ENCODE data around the gene MKS1.

MKS1 gene

DNA sequence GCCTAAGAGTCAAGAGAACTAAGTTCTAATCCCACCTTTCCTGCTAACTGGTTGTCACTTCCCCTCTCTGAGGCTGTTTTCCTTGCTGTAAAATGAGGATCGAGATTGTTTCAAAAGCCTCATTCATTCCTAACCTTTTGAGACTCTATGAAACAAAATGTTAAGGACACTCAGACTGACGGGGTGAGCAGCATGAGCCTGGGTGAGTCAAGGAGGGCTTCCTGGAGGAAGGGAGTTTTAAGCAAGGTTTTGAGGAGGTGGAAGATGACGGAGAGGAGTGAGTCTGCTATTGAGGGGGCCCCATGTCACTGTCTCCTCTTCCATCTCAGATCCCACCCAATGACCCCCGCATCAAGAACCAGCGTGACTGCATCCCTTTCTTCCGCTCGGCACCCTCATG is 22.4 kb downstream of the MKS1 start:
- DNase-seq = no peak

DNA sequence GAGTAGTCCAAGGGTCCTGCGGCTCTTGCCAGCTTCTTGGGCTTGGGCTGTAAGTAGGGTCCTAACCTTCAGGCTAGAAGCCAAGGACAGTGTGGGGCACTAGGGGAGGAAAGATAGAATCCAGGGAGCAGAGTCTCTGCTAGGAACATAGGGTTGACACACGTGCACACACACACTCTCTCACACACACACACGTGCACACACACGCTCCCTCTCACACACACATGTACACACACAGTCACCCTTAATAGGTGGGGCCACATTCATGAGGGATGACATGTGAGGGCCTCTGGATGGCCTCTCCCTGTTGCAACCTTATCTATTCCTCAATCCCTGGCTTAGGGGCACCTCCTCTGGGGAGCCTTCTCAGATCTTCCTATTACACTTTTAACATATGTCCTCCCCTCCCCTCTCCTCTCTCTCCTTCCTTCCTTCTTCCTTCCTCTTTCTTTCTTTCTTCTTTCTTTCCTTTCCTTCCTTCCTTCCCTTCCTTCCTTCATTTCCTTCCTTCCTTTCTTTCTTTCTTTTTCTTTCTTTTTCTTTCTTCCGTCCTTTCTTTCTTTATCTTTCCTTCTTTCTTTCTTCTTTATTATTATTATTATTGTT is 23.4 kb downstream of the MKS1 start:
- DNase-seq = no peak

DNA sequence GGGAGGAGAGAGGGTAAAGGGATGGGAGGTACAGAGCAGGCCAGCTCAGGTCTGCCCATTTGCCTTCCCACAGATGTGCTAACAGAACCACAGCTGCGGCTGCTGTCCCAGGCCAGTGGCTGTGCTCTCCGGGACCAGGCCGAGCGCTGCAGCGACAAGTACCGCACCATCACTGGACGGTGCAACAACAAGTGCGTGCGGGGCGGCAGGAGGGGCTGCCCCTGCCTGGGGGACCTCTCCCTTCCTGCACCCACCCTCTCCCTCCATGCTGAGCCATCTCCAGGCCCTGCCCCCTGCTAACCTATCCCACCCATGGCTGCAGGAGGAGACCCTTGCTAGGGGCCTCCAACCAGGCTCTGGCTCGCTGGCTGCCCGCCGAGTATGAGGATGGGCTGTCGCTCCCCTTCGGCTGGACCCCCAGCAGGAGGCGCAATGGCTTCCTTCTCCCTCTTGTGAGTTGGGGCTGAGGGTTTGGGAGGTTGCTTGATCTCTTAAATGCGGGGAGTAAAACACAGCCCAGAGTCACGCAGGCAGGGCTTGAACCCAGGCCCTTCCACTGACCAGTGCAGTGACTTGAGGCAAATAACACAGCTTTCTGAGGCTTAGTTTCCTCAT is 25.3 kb downstream of the MKS1 start:
- no peak for DNase-seq

DNA sequence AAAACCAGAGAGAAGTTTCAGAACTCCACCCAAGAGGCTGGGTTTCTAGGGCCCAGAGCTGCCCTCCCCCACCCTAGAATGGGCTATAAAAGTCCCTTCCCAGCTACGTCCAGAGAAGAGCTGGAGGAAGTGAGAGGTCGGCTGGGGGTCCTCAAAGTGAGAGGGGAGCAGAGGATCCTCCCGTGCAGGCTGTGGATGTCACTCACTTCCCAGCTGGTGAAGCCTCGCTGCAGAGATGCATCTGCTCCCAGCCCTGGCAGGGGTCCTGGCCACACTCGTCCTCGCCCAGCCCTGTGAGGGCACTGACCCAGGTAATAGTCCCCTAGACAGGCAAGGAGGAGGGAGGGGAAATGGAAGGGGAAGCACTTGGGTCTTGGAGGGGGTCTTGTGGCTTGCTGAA is 26.4 kb downstream of the MKS1 start, which contains the start of gene EPX:
EPX (plus strand) TSS at position 115 of the 400 bp plus-strand sequence; CDS start at position 236, 121 bp downstream.
- no peak for DNase-seq

DNA sequence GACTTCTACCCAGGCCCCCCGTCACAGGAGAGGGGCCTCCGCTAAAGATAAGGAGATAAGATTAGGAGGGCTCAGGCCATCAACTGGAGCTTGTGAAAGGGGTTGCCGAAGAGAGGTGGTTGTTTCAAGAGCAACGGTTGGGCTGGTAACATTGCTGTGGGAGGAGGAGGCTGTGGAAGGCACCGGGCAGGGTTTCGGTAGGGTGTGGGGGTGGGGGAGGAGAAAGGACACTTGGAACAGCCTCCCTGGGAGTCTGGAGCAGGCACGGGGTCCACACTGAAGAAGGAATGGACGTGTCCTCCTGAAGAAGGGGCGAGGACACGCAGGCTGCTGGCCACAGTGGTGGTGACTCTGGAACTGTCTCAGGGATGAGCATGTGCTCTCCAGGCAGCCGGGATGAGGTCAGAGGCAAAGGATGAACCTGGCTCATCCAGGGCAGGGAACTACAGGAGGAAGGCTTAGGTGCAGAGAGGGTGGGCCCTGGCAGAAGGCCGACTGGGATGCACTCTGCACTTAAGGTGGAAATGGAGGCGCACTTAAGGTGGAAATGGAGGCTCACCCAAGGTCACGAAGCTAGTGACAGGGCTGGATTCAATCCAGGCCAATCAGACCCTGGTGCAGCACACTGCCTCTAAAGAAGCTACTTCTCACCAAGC is 27.7 kb downstream of the MKS1 start:
- DNase-seq = no peak

DNA sequence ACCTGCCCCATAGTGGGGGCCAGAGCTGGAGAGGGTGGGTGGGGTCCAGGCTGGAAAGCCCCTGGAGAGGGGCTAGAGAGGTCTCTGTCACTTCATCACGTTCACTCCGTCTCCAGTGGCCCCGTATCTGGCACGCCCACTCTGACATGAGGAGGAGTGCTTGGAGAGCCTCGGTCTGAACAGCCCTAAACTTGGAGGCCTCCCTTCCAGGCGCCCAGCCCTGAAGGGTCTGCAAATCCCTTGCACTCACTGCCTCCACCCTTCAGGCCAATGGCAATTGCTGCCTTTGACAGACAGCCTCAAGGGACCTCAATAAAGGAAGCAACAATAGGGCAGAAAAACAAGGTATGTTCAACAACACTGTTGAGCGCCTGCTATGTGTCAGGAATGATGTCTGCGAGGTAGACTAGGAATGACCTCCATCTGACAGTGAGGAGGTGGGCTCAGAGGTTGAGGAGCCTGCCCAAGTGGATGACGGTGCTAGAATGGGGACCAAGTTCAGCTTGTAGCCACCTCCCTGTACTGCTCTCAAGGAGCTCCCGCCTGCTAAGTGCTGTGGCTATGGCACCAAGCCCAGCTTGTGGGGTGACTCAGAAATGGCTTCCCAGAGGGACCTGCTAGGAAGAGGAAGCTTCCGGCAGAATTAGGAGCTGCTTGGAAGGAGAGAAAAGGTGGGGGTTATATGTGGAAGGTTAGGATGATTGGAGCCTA is 29.5 kb downstream of the MKS1 start:
- no peak for DNase-seq

DNA sequence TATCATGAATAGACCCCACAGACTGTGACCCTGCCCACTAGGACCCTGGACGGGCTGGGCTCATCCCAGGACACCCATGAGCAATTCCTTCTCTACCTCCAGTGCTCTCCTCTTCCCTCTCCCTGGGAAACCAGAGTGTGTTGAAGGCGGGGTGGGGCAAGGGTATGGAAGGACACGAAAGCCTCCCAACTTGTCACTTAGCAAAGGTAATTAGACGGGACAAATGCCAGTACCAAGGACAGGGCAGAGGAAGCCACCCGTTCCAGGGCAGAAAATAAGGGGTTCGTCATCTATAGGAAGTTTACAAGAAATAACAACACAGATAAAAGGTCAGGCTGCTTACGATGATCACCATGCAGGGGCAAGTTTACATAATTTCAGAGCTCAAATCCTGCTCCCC is 31.4 kb downstream of the MKS1 start:
- DNase-seq = no peak

DNA sequence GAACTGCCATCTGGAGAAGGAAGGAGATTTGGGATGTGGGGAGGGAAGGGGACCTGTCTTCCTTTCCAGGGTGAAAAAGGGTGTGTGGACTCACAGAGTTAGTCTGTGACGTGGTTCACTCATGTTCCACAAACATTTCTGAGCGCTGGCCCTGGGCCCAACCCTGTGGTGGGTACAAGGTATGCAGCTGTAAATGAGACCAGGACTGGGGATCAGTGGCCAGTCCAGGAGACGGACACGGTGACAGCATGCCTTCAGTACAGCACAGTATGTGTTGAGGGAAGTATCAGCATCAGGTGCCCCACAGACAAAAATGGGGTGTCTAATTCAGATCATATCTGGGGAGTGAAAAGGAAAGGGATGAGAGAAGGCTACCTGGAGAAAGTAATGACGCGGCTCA is 32.0 kb downstream of the MKS1 start:
- DNase-seq = no peak

DNA sequence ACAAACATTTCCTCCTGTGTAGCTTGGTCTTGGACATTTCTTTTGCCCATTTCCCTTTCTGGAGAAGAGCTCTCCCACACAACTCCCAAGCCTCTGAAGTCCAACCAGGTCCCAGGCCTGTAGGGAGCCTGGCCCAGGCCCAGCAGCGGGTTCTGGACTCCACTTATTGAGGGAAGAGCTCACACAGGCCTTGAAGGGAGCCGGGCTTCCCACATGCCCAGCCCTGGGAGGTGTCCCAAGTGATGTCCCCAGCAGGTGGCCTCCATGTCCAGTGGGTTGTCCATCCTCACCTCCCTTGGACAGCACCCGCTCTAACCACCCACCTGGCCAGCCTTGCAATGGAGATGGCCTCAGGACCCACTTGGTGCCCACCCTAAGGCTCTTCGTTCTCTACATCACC is 32.5 kb downstream of the MKS1 start:
- no peak for DNase-seq

DNA sequence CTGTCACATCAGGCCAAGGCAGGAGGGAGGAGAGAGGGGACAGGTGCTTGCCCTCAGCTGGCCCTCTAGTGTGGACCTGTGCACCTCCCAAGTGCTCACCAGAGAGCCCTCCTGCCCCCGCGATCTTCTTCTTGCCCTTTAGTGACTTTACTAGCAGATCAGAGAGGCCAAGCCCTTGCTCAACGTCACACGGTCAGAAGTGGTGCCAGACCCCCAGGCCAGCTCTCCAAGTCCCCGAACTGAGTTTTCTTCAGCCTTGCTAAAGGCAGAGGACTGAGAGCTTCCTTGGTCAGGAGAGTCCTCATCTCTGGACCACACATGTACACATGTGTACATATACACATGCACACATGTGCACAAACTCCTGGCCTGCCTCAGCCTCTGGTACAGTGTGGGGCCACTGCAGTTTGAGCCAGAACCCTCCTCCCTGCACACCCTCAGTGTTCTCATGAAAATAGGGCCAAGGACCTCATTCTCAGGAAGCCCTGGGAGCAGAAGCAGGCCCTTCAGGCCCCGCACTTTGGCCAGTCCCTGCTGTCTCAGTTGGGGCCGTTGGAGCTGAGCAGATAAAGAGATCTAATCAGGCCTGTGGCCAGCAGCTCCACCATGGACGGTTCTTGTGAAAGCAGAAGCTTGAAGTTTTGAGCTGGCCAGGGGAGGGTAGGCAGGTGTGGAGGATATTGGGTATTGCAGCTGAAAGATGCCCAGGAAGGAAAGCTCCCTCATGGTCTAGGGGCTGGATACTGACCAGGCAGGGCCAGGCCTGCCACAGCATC is 33.9 kb downstream of the MKS1 start:
- peak; percentile 28 for DNase-seq

DNA sequence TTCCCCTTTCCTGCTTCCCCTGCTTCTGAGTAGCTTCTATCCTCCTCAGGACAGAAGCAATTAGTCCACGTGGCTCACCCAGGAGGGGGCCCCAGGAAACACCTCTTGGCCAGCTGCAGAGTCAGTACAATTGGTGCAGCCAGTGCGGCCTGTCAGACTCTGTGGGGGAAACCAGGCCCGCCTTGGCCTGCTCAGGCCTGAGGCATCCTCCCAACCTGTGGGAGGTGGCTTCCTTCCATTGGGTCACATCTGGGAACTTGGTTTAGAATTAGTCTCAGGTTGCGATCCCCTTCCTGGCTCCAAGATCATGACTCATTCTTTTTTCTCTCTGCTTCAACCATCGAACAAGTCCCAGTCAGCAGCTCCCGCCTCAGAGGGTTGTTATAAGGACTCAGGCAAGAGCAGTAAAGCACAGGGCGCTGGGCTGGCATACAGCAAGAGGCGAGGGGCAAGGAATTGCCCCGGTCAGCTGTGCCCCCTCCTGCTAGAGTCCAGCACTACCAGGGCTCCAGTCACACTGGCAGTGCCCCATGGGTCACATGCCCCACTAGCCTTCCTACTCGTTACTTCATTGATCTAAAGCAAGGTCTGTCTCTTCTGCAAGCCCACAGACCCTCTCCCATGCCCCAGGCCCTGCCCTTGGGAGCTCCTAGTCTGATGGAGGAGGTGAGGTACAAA is 34.6 kb downstream of the MKS1 start:
- peak; percentile 45 for DNase-seq

DNA sequence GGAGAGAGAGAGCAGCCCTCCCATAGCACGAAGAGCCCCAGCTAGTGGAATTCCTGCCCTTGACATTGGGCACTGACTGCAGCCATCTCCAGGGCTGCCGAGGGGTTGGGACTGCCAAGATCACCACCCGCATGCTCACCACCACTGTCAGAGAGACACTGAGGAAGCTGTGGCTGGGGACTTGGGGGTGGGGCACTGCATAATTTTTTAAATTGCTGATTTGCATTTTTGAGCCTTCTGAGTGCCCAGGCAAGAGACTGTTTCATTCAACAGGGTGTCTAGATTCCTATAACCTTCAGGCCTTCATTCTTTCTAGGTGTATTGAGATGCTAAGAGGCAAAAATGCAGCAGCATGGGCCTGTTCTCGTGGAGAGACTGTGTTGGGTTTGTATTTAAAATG is 35.5 kb downstream of the MKS1 start:
- DNase-seq = peak; percentile 9

DNA sequence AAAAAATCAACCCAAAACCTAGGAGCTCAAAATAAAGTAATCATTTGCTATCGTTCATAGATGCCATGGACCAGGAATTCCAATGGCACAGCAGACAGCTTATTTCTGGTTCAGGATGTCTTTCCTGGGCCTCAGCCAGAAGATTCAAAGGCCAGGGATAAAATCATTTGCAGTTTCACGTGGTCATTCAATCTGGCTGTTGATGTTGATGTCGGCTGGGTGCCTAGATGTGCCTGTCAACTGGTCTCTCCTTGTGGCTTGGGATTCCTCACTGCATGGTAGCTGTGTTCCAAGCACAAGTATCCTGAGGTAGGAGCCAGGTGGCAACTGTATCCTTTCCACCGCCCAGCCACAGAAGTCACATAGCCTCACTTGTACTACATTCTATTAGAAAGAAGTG is 37.3 kb downstream of the MKS1 start:
- DNase-seq = peak; percentile 33

DNA sequence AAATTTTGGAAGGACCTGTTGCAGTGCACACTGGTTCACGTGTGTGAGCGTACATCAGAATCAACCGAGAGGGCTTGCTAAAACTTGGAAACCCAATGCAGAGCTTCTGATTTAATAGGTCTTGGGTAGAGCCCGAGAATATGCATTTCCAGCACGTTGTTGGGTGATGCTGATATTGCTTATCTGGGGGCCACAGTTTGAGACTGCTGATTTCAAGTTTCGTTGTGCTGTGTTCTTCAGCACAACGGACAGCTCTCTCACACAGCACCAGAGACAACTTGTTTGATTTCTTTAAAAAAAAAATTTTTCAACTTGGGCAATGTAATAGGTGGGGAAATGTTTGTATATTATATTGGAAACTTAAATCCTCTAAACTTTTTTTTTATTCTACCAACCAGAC is 42.9 kb downstream of the MKS1 start:
- no peak for DNase-seq

DNA sequence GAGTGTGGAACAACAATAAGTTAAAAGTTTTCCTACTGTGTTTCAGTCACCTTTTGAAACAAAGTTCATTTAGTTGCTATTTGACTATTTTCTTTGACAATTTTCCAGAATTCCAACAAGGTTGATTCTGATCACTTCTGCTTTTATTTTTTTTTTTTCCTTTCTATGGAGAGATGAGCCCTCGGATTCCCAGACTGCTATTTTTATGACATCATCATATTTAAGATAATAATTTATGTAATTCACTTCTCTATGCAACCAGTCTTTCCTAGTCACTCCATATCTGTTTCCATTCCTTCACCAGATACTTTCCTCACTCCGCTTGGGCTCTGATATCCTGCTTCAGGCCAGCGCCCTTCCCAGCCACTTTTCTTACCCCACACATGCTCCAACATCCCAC is 44.2 kb downstream of the MKS1 start:
- DNase-seq = no peak

DNA sequence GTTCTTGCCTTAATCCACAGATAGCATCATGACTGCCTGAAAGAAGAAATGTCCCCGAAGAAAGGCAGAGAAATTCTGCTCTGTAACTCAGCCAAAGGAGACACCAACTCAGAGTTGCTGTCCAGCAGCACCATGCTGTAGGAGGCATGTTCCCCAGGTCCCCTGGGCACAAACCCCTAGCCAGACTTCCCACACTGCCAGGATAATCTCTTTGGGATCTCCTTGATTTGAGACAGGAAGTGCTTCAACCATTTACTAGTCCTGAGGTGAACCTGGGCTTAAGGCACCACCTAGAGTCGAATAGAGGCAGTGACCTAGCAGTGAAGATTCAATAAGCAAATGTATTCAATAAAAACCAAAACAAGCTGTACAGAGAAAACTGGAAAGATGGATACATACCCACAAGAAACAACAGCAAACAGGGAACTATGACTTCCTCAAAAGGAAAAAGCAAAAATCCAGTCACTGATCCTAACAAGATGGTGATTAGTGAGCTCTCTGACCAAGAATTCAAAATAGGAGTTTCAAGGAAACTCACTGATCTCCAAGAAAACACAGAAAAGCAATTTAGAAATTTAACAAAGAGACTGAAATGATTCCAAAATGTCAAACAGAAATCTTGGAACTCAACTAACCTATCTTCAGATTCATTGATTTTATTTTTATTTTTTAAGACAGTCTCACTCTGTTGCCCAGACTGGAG is 46.5 kb downstream of the MKS1 start:
- DNase-seq = peak; percentile 68

DNA sequence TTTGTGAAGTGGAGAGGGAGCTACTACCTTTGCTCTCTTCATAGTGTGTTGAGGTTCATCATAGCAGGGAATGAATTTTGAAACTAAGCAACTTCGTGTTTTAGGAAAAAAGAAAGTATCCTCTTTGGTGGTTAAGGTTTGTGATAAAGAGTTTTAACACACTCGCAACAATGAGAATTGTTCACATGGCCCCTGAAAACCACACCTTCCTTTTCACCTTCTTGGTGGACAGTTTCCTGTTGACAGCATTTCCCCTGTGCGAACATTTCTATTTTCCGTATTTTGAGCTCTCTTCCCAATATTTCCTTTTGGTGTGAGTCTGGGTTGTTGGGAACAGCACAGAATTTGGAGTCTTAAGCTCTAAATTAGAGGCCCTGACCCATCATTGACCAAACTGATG is 48.4 kb downstream of the MKS1 start:
- no peak for DNase-seq

DNA sequence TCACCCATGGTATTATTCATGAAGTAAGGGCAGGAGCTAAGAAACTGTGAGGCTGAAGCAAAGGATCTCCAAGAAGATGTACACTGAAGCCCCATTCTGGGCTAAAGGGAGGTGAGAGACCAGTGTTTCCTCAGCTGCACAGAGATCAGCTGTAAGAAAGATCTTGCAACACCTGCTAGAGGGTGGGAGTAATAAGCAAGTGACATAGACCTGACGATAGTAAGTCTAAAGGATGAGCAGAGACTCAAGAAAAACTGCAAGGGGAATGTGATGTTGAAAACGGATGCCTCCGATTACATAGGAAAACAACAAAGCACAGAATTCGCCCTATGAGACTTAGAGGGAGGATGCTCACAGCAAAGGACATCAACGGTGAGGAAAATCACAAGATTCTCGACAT is 52.4 kb downstream of the MKS1 start, which contains the start of gene OR4D2:
OR4D2 (plus strand) TSS at position 301 of the 400 bp plus-strand sequence. CDS start 2,674 bp downstream, outside the sequence.
- no peak for DNase-seq

DNA sequence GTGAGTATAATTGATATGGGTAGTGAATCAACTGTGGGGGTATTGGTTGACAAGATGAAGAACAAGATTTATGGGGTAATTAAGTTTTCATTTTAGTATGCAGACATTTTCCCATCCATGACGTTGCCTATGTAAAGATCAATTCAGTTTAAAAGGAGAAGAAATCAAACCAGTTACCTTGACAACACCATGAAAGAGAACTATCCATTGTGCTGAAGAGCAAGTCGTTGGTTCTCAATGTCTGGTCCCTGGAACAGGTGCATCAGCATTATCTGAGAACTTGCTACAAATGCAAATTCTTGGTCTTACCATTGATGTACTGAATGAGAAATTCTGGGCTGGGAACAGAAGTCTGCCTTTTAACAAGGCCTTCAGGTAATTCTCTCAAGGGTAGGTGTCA is 53.1 kb downstream of the MKS1 start:
- DNase-seq = no peak

DNA sequence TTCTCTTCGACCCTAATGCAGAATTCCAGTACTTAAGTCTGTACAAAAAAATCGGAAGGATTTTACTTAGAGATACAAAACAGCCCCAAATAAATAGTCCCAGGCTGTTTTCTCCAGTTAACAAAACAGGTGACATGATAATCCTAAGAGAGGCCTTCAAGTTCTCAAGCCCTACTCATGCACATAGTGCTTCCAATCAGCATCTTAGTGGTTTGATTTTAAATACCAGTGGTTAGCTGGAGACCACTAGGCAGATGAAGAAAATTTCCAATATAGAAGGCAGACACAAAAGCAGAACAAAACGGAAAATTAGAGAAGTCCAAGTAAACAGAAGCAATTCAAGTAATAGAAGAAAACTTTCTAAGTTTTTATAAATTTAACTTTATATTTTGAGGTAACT is 57.5 kb downstream of the MKS1 start:
- no peak for DNase-seq

DNA sequence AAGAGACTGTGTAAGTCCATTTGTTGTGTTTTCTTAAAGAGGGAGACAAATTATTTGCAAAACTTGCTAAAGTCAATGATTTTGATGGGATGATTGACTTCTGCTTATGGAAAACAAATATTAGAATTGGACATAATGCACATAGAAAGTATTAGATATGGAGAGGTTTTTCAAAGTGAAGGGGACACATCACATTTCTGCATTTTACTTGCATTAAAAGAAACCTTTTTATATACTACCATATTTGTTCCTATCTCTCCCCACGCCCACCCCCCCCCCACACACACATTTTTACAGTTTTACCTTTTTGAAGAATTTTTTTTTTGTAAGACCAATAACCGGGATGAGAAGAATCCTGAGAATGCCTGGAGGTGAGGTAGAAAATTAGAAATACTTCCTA is 60.9 kb downstream of the MKS1 start:
- no peak for DNase-seq
